NCI-H524 treated with DMSO at 0.1 percent for 48 hours (cell line): ENCODE results near the gene STAG1.
"Not testable (repeated sequence)": the region's sequence is repeated elsewhere in the genome, so short reads cannot be mapped to it uniquely, and the experiment has no call there.

Experiments used
- DNase-seq: peaks from one replicate; lab custom pipeline; 2025; lab: John Stamatoyannopoulos, UW

STAG1 gene

GRCh38 chr3:136645915-136646314 lies 106.3 kb downstream of the STAG1 start:
- DNase-seq = no peak

- no peak for DNase-seq
Observed at GRCh38 chr3:136644212-136644611, 108.0 kb downstream of the STAG1 start.

- not testable (repeated sequence) for DNase-seq
Observed at GRCh38 chr3:136643380-136643779, 108.8 kb downstream of the STAG1 start.

GRCh38 chr3:136642711-136643110 lies 109.5 kb downstream of the STAG1 start:
- DNase-seq = no peak

- DNase-seq = no peak
Observed at GRCh38 chr3:136639069-136639468, 113.1 kb downstream of the STAG1 start.

- no peak for DNase-seq
Observed at GRCh38 chr3:136637176-136637575, 115.0 kb downstream of the STAG1 start.

GRCh38 chr3:136634821-136635220 lies 117.4 kb downstream of the STAG1 start:
- DNase-seq = no peak

- no peak for DNase-seq
Observed at GRCh38 chr3:136632625-136633081, 119.5 kb downstream of the STAG1 start.

- no peak for DNase-seq
Observed at GRCh38 chr3:136631424-136631823, 120.8 kb downstream of the STAG1 start.

GRCh38 chr3:136630915-136631314 lies 121.3 kb downstream of the STAG1 start:
- DNase-seq = no peak

- no peak for DNase-seq
Observed at GRCh38 chr3:136626493-136626892, 125.7 kb downstream of the STAG1 start.

- DNase-seq = no peak
Observed at GRCh38 chr3:136624894-136625815, 127.0 kb downstream of the STAG1 start.

- no peak for DNase-seq
Observed at GRCh38 chr3:136624371-136624770, 127.8 kb downstream of the STAG1 start.

- no peak for DNase-seq
Observed at GRCh38 chr3:136621628-136622027, 130.6 kb downstream of the STAG1 start.

GRCh38 chr3:136620436-136620835 lies 131.7 kb downstream of the STAG1 start:
- DNase-seq = no peak

- not testable (repeated sequence) for DNase-seq
Observed at GRCh38 chr3:136617969-136618525, 134.1 kb downstream of the STAG1 start.

- no peak for DNase-seq
Observed at GRCh38 chr3:136617198-136617597, 135.0 kb downstream of the STAG1 start.

- no peak for DNase-seq
Observed at GRCh38 chr3:136612512-136612911, 139.7 kb downstream of the STAG1 start.

GRCh38 chr3:136606990-136607389 lies 145.2 kb downstream of the STAG1 start:
- no peak for DNase-seq

GRCh38 chr3:136606216-136606615 lies 146.0 kb downstream of the STAG1 start:
- not testable (repeated sequence) for DNase-seq

- no peak for DNase-seq
Observed at GRCh38 chr3:136604961-136605360, 147.2 kb downstream of the STAG1 start.

- no peak for DNase-seq
Observed at GRCh38 chr3:136602818-136603217, 149.4 kb downstream of the STAG1 start.
